ENCODE measurements around the gene C1QTNF8. TPM values are rescaled to one million over a fixed set of nuclear protein-coding genes. Genes with fewer than 3 reads are reported as not detected.
"Not testable (repeated sequence)": the region's sequence is repeated elsewhere in the genome, so short reads cannot be mapped to it uniquely, and the experiment has no call there.

C1QTNF8 gene
- total RNA-seq, 1 donor: not detected

DNA sequence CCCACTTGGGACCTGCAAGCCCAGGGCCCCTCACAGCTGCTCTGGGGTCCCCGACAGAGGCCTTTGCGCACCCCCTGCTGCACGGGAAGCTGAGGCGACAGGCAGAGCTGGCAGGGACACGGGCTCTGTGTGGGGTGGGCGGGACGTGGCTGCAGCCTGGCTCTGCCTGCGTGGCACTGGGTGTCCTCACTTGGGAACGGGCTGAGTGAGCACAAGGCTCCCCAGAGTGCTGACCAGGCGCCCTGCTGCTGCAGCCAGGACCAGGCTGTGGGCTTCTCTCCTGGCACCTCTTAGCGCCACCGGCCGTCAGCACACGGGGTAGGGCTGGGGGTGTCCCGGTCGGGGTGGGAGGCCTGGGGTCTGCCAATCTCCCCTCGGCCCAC lies 6.6 kb downstream of the C1QTNF8 start:
- no peak overlapping the region for H3K4me3 ChIP-seq (ENCODE audit: low read depth, low read length)
- TF ChIP-seq, protein P1, sequence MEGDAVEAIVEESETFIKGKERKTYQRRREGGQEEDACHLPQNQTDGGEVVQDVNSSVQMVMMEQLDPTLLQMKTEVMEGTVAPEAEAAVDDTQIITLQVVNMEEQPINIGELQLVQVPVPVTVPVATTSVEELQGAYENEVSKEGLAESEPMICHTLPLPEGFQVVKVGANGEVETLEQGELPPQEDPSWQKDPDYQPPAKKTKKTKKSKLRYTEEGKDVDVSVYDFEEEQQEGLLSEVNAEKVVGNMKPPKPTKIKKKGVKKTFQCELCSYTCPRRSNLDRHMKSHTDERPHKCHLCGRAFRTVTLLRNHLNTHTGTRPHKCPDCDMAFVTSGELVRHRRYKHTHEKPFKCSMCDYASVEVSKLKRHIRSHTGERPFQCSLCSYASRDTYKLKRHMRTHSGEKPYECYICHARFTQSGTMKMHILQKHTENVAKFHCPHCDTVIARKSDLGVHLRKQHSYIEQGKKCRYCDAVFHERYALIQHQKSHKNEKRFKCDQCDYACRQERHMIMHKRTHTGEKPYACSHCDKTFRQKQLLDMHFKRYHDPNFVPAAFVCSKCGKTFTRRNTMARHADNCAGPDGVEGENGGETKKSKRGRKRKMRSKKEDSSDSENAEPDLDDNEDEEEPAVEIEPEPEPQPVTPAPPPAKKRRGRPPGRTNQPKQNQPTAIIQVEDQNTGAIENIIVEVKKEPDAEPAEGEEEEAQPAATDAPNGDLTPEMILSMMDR (IDR thresholded peaks at IDR 0.05; ENCODE audit: insufficient read depth, low read depth, low read length): no peak
- DNase-seq (ENCODE audit: low read depth): no peak

DNA sequence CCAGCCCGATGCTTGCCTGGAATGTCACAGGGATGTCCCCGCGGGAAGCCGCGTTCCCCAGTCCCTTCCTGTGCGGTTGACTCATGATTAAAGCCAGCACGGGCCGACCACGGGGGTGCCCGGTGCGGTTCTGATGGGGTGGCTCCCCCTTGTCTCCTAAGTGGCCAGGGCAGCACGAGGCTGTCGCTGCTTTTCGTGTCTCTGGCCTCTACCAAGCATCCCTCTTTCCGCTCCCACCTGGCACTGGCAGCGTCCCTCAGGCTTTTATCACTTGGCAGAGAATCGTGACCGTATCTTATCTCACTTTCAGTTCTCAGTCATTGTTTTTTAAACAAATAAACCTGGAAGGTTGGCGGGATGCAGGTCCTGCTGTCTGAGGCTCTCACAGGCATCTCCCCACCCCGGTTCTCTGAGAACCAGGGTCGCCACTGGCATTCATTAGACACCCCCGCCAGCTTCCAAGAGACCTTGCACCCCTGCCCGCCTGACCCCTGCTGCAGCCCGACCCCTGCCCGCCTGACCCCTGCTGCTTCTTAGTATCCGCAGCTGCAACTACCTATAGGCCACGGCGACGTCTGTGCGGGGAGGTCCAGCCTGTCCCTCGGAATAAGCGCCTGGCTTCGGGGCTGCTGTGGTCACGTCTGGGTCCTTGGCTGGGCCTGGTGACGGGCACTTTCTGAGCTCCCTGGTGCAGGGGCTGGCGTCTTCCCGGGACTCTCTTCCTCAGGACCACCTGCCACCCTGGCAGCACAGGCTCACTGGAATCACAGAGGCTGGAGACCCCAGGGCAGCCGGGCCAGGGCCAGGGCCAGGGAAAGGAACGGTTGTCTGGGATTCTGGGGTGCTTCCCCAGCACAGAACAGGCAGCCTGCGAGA lies 7.5 kb downstream of the C1QTNF8 start:
- TF ChIP-seq, protein P1 (IDR thresholded peaks at IDR 0.05; ENCODE audit: insufficient read depth, low read depth, low read length): no peak
- no peak for DNase-seq (ENCODE audit: low read depth)

DNA sequence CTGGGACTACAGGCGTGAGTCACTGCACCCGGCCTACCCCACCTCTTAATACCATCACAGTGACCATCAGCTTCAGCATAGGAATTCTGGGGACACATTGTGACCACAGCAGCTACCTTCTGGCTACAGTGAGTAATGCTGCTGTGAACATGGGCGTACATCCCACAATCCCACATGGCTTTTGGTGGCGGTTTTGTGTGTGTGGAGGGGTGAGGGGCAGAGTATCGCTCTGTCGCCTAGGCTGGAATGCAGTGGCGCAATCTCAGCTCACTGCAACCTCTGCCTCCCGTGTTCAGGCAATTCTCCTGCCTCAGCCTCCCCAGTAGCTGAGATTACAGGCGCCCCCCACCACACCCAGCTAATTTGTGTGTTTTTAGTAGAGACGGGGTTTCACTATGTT lies 9.6 kb downstream of the C1QTNF8 start:
- H3K4me3 ChIP-seq (ENCODE audit: low read depth, low read length); DNase-seq (ENCODE audit: low read depth): not testable (repeated sequence)

More for the DNA sequence above, 7.5 kb downstream of the C1QTNF8 start:
- H3K4me3 ChIP-seq (ENCODE audit: low read depth, low read length): no peak overlapping the region

DNA sequence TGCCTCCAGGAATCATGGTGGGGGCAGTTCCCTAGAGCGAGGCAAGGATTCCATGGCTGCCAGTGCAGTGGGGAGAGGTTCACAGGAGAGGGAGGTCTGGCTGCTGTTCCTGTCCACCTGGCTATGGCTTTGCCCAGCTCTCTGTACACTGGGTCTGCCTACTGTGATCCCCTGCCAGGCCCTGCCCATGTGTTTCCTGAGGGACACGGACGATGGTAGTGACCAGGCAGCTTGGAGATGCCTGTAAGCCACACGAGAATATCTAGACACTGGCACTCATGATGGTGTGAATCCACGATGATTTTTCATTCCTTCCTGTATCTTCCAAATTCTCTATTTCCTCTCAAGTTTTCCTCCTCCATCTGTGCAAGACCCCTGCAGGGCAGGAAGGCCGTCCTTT lies 11.1 kb downstream of the C1QTNF8 start:
- no peak for DNase-seq (ENCODE audit: low read depth)
- H3K4me3 ChIP-seq (ENCODE audit: low read depth, low read length): no peak overlapping the region
- TF ChIP-seq, protein P1 (IDR thresholded peaks at IDR 0.05; ENCODE audit: insufficient read depth, low read depth, low read length): no peak

DNA sequence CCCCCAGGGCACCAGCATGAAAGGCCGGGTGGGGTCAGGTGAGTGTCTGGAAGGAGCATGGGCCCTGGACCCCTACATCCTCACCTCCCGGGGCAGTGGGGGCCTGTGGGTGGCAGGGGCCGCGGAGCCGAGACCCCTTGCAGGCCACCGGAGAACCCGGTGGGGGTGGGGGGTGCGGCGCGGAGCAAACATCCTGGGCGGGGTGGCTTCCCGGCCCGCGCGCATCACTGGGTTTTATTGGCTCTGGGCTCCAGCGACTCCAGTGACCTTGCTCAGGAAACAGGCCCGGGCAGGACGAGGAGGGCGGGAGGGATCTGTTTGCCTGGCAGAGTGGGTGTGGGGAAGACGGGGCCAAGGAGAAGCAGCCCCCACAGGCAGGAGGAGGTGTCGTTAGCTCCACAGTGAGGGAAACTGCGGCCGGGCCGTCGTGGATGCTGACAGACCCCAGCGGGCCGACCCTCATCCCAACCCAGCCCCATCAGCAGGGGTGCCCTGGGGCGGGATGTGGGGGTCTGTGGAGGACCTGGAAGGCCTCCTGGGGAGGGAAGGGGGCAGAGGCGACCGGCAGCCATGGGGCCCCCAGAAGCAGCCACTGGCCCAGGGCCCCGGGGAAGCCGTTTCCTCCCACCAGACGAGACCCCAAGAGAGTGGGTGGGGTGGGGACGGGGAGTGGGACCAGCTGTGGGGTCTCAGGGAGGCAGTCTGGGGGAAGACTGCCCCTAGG lies 12.9 kb downstream of the C1QTNF8 start:
- TF ChIP-seq, protein P1 (IDR thresholded peaks at IDR 0.05; ENCODE audit: insufficient read depth, low read depth, low read length): no peak
- no peak for DNase-seq (ENCODE audit: low read depth)
- H3K4me3 ChIP-seq (ENCODE audit: low read depth, low read length): no peak overlapping the region

DNA sequence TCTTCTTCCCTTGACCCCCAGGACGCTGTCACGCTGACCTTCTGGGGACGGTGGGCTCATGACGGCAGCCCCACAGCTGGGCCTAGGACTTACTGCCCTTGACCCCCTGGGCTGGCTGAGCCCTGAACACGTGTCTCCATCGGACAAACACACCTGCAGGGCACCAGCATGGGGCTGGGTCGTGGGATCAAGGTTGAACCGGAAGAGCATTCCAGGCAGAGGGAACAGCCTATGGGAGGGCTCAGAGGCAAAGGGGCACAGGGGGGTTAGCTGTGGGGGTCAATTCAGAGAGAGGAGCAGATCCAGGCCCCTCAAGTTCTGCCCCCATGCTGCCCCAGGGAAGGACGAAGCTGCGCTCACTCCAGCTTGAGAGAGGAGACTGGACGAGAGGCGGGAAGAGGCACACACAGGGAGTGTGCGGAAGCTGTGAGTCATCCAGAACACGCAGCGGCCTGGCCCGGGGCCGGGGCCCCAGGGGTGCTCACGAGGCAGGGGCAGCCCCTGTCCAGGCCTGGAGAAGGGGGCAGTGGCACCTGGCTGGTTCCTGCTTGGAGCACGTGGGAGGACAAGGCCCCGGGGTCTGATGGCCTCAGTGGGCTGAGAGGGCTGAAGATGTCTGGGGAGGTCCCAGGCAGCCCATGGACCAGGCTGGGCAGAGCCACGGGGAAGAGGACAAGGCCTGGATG lies 13.6 kb downstream of the C1QTNF8 start:
- DNase-seq (ENCODE audit: low read depth): peak; percentile 9

More for the DNA sequence above, 13.6 kb downstream of the C1QTNF8 start:
- TF ChIP-seq, protein P1 (IDR thresholded peaks at IDR 0.05; ENCODE audit: insufficient read depth, low read depth, low read length): no peak
- H3K4me3 ChIP-seq (ENCODE audit: low read depth, low read length): no peak overlapping the region
